RCC 7860 (cell line): ENCODE data around the gene PDILT.
"Not testable (repeated sequence)": the region's sequence is repeated elsewhere in the genome, so short reads cannot be mapped to it uniquely, and the experiment has no call there.

Source experiments
- DNase-seq: peaks from one replicate; pipeline ENCODE4 v3.0.0-alpha.2; 2015; ENCODE audit warnings: low spot score
- FAIRE-seq: peaks from 2 replicates; lab custom pipeline; 2012; peaks lifted over from hg19 to GRCh38; lab: Jason Lieb, UNC

PDILT gene

GRCh38 chr16:20326321-20326720, 78.2 kb downstream of the PDILT start:
- FAIRE-seq, result no peak

GRCh38 chr16:20325005-20325404, 79.5 kb downstream of the PDILT start:
- DNase-seq (no peak), FAIRE-seq (no peak)

More at GRCh38 chr16:20326321-20326720, 78.2 kb downstream of the PDILT start:
- no peak for DNase-seq

DNA sequence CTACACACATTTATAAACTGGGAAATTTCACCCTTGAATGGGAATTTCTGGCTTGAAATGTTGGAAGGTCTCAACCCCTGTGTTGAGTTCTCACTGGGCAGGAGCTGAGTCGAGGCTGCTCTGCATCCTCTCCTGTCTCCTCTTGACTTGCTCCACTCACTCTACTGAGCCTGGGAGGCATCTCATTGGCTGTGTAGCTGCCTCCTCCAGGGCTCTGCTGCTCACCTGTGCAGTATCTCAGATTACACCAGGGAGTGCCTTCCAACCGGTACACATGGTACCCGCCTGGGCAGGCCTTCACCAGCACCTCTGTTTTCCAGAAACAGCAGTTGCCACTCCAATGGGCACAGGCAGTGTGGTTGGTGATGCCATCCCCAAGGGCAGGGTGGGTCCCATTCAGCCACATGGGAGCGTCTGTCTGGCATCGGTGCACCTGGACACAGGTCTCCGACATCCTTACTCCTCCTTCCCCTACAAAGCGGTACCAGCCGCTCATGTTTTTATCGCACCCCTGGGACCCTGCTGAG, 80.9 kb downstream of the PDILT start:
- no peak for FAIRE-seq
- DNase-seq, result no peak

- no peak for DNase-seq
- FAIRE-seq, result no peak
Observed at GRCh38 chr16:20322696-20323095, 81.8 kb downstream of the PDILT start.

DNA sequence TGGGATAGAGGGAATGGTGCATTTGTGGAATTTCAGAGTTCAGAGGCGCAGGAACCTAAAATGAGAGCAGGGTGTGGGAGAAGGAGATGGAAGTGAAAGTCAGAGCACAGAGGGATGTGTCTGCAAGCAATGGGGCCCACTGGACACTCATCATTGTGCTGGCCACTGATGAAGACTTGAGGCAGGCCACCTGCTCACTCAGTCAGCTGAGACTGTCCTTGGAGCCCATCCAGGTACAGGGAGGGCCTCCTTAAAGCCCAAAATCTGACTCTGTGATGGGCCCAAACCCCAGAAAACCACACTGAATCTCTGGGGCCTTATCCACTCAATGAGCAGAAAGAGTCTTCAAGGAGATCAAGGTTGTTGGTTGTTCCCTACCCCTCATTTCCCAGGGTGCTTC, 82.9 kb downstream of the PDILT start:
- DNase-seq (no peak), FAIRE-seq (no peak)

- FAIRE-seq, result not testable (repeated sequence)
Observed at GRCh38 chr16:20321051-20321450, 83.5 kb downstream of the PDILT start.

DNA sequence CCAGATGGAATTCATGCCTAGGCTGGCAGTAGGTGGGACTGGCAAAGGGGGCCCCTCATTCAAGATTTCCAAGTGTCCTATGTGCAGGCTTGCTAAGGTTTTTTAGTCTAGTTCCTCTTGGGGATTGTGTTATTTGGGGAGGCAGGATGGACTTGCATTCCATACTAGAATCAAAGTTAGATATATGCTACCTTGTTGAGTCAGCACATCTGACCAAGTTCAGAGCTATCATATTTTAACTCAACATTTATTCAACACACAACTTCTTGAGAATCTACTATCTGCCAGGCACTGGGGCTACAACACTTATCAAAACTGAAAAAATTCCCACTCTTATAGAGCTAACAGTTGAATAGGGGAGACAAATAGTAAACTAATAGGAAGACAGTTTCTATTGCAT, 83.9 kb downstream of the PDILT start:
- FAIRE-seq (no peak), DNase-seq (no peak)

More at GRCh38 chr16:20321051-20321450, 83.5 kb downstream of the PDILT start:
- not testable (repeated sequence) for DNase-seq

- FAIRE-seq (no peak), DNase-seq (no peak)
Observed at GRCh38 chr16:20320178-20320577, 84.4 kb downstream of the PDILT start.

- DNase-seq (no peak), FAIRE-seq (no peak)
Observed at GRCh38 chr16:20319406-20319805, 85.1 kb downstream of the PDILT start.

GRCh38 chr16:20318437-20318836, 86.1 kb downstream of the PDILT start:
- FAIRE-seq (no peak), DNase-seq (no peak)

DNA sequence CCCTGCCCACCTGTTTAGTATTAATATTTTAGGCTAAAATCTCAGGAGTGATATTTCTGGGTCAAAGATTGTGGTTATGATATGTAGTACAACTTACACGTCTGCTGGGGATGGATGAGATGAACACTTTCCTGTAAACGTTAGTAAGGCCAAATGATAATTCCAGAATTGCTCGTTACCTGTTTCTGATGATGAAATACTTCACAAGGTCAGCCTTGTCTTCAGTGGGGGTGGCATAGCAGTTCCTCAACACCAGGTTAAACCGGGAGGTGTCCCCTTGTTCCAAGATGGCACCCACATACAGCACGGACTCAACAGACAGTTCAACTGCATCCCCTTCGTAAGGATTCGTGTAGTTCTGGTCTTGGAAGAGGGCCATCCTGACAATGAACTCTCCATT, 86.5 kb downstream of the PDILT start:
- FAIRE-seq (no peak), DNase-seq (no peak)

DNA sequence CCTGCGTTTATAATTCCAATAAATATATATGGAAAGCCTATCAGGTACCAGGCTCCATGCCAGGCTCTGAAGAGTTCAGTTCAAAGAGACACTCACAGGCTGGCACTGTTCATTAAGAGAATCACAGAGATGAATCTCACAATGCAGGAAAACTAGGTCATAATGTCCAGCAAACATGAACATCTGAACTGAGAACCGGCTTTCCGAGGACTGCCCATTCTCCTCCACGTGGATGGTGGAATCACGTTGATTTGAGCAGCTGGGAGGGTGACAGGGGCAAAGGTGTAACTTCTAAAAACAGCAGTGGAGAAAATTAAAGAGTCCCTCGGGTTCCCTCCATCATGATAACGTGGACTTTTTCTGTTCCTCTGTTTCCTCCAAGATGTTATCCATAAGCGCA, 87.4 kb downstream of the PDILT start:
- FAIRE-seq (no peak), DNase-seq (no peak)

DNA sequence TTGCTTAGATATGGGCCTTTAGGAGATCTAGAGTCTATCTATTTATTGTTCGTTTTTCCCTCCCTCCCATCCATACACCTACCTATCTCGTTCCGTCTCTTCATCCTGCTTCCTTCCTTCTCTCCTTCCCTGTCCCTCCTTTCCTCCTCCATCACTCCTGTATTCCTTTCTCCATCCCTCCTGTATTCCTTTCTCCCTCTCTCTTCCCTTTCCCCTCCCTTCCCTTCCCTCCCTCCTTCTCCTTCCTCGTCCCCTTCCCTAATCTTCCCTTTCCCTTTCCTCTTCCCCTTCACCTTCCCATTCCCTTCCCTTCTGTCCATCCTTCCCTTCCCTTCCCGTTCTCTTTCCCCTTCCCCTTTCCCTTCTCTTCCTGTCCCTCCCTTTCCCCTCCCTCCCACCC, 87.8 kb downstream of the PDILT start:
- no peak for FAIRE-seq

GRCh38 chr16:20315764-20316163, 88.8 kb downstream of the PDILT start:
- FAIRE-seq (no peak), DNase-seq (no peak)

More for the DNA sequence above, 87.8 kb downstream of the PDILT start:
- DNase-seq, result no peak

- FAIRE-seq (no peak), DNase-seq (no peak)
Observed at GRCh38 chr16:20314575-20314974, 90.0 kb downstream of the PDILT start.

- DNase-seq (no peak), FAIRE-seq (no peak)
Observed at GRCh38 chr16:20313741-20314140, 90.8 kb downstream of the PDILT start.

DNA sequence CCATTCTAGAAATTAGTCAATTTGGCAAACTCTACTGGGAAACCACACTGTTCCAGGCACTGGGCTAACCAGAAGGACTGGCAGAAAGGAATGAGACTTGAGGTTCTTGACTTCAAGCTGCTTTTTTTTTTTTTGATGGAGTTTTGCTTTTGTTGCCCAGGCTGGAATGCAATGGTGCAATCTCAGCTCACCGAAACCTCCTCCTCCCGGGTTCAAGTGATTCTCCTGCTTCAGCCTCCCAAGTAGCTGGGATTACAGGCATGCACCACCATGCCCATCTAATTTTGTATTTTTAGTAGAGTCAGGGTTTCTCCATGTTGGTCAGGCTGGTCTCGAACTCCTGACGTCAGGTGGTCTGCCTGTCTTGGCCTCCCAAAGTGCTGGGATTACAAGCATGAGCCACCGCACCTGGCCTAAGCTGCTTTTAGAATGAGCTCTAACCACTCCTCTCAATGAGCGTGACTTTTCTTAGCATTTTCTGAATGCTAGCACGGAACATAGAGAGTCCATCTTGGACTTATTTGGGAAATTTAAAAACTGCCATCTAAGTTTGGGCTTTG, 91.9 kb downstream of the PDILT start:
- not testable (repeated sequence) for DNase-seq, FAIRE-seq

DNA sequence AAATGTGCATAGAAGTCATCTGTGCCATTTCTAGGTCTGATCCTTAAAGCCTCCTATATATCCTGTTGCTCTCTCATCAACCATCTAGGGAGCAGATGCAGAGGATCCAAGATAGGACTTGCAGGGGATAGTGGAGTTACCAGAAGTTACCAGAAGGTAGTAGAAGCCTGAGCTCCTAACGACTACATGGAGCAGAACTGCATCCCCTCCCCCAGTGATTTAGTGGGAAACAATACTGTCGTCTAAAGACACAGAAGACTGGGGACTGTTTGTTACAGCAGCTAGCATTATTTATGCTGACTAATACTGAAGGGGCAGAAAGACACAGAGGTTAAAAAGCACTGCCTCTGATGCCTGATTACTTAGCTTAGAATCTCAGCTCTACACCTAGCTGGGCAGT, 93.0 kb downstream of the PDILT start:
- DNase-seq (no peak), FAIRE-seq (no peak)

DNA sequence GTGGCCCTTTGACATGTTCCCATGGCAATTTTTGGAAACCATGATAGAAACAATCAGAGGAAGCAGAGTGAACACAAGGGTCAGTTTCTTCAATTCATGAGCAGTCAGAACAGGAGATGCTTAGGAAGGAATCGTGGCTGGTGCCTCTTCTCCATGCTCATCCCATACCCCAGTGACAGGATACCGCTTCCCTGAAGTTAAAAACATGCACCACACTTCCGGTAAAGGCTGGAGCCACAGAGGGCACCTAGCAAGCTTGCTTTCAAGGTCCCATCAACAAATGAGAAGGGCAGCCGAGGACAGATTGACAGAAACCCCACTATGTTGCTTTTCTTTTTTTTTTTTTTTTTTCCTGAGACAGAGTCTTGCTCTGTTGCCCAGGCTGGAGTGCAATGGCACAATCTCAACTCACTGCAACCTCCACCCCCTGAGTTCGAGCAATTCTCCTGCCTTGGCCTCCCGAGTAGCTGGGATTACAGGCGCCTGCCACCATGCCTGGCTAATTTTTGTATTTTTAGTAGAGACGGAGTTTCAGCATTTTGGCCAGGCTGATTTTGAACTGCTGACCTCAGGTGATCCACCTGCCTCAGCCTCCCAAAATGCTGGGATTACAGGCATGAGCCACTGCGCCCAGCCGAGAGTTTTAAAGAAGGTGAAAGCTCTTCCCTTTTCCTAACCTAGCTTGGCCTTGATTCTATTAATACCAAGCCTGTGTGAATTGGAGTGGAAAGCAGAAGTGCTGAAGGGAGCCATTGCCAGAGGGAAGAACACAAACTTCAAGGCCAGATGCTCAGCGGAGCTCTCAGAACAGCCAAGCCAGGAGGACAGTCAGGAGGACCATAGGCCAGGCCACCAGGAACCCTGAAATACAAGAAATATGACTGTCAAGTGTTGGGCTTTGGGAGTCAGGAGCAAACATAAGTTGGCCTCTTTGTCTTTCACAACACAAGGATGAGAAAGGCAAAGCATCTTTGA, 93.8 kb downstream of the PDILT start:
- no peak for DNase-seq
- no peak for FAIRE-seq

DNA sequence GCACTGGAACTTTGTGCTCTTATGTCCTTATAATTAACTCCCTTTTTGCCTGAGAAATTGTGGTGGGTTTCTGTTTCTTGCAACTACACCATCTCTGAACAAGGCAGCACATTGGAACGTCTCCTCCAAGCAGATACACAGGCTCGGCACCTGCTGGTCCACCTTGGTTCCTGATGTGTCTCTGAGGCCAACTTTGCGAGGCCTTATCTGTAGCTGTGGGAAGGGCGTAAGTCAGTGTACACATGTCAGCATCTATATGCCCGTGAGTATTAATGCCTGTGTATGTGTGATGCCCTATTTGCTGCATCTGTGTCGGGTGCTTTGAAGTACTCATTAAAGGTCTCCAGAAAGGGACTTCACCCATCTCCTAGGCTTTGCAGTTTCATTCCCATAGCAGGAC, 94.8 kb downstream of the PDILT start:
- no peak for DNase-seq
- no peak for FAIRE-seq
